GM19099 (cell line): Measurements from ENCODE around the gene DGCR2.

Experiments used
- POLR2A ChIP-seq: IDR thresholded peaks from 3 replicates; pipeline ENCODE4 v1.6.1; 2011; ENCODE audit warnings: low read depth; ENCODE audit not compliant: insufficient read length; ENCODE audit errors: extremely low read depth

The DGCR2 gene

GRCh38 chr22:19063581-19064353, 58.4 kb downstream of the DGCR2 start:
- no peak for TF ChIP-seq POLR2A

GRCh38 chr22:19062943-19063308, 59.3 kb downstream of the DGCR2 start:
- no peak for TF ChIP-seq POLR2A

GRCh38 chr22:19062139-19062942, 59.9 kb downstream of the DGCR2 start:
- TF ChIP-seq POLR2A, result no peak

GRCh38 chr22:19061471-19062138, 60.6 kb downstream of the DGCR2 start:
- TF ChIP-seq POLR2A, result no peak

- no peak for TF ChIP-seq POLR2A
These were observed 61.7 kb downstream of the DGCR2 start for GRCh38 chr22:19060356-19061009.

- no peak for TF ChIP-seq POLR2A
These were observed 62.5 kb downstream of the DGCR2 start for GRCh38 chr22:19059481-19060278.

- no peak for TF ChIP-seq POLR2A
These were observed 63.3 kb downstream of the DGCR2 start for GRCh38 chr22:19058713-19059451.

GRCh38 chr22:19057999-19058491, 64.2 kb downstream of the DGCR2 start:
- no peak for TF ChIP-seq POLR2A

- no peak for TF ChIP-seq POLR2A
These were observed 64.7 kb downstream of the DGCR2 start for GRCh38 chr22:19057539-19057938.

GRCh38 chr22:19056951-19057401, 65.2 kb downstream of the DGCR2 start:
- TF ChIP-seq POLR2A, result no peak

GRCh38 chr22:19055801-19056200, 66.4 kb downstream of the DGCR2 start:
- no peak for TF ChIP-seq POLR2A

- no peak for TF ChIP-seq POLR2A
These were observed 69.2 kb downstream of the DGCR2 start for GRCh38 chr22:19052941-19053541.

GRCh38 chr22:19051381-19052072, 70.7 kb downstream of the DGCR2 start:
- no peak for TF ChIP-seq POLR2A

GRCh38 chr22:19050117-19050516, 72.1 kb downstream of the DGCR2 start:
- TF ChIP-seq POLR2A, result no peak
